ENCODE results near the gene JRKL. TPM values are rescaled to one million over a fixed set of nuclear protein-coding genes. Genes with fewer than 3 reads are reported as not detected.
"Not testable (repeated sequence)": the region's sequence is repeated elsewhere in the genome, so short reads cannot be mapped to it uniquely, and the experiment has no call there.

Gene JRKL
- total RNA-seq, 4 donors from 2014 or later: 1.1 to 210 (median 8.2) TPM

- TF ChIP-seq EP300 (IDR thresholded peaks at IDR 0.05; ENCODE audit: low read depth): no peak
- no peak for TF ChIP-seq POLR2A (IDR thresholded peaks at IDR 0.05)
- no peak for TF ChIP-seq POLR2AphosphoS5 (IDR thresholded peaks at IDR 0.05)
- TF ChIP-seq CTCF (IDR thresholded peaks at IDR 0.05): no peak
- Histone ChIP-seq H3K4me3 (no peak overlapping the region), H3K27me3 (no peaks in the 10 kb centered on the region), H3K9me3 (no peaks in the 10 kb centered on the region), H3K4me1 (no peaks in the 10 kb centered on the region), H3K36me3 (no peaks in the 10 kb centered on the region), H3K27ac (no peak overlapping the region)
- 75 to 83% methylated on average over 1 of the region's 1 CpG for WGBS, 2 donors (ENCODE audit: low coverage in 1 of 2)
- intact Hi-C loops (cut with DNase I; ENCODE audit: low total_unique reads): no loop called here
- in situ Hi-C loops (cut with MboI; ENCODE audit: low pct_ligation_motif_present in 1 of 4, low pct_unique_long_range_greater_than_20kb in 1 of 4, low sequenced_read_pairs in 3 of 4): no loop called here
- no peak for DNase-seq
These were observed 10.9 kb downstream of the JRKL start for GRCh38 chr11:96400697-96401096.

GRCh38 chr11:96411412-96411811, 21.6 kb downstream of the JRKL start:
- in situ Hi-C loops (cut with MboI; ENCODE audit: low pct_ligation_motif_present in 1 of 4, low pct_unique_long_range_greater_than_20kb in 1 of 4, low sequenced_read_pairs in 3 of 4); H3K27me3 ChIP-seq; H3K36me3 ChIP-seq; DNase-seq; H3K9me3 ChIP-seq; H3K4me1 ChIP-seq; intact Hi-C loops (cut with DNase I; ENCODE audit: low total_unique reads): not testable (repeated sequence)
- Histone ChIP-seq H3K4me3 (peak overlapping the region in 3 of 4 donors; percentile 17 to 34 (median 22)), H3K27ac (peak overlapping the region; percentile 23 to 55 (median 52))
- WGBS, 2 donors (ENCODE audit: low coverage in 1 of 2): 64 to 68% methylated on average over 4 to 18 of the region's 18 CpGs

GRCh38 chr11:96412761-96413381, 23.1 kb downstream of the JRKL start:
- in situ Hi-C loops (cut with MboI; ENCODE audit: low pct_ligation_motif_present in 1 of 4, low pct_unique_long_range_greater_than_20kb in 1 of 4, low sequenced_read_pairs in 3 of 4): no loop called here

GRCh38 chr11:96413408-96413807, 23.6 kb downstream of the JRKL start:
- DNase-seq: no peak
- in situ Hi-C loops (cut with MboI; ENCODE audit: low pct_ligation_motif_present in 1 of 4, low pct_unique_long_range_greater_than_20kb in 1 of 4, low sequenced_read_pairs in 3 of 4): no loop called here
- Histone ChIP-seq H3K27ac (no peak overlapping the region), H3K4me3 (no peak overlapping the region), H3K9me3 (no peaks in the 10 kb centered on the region), H3K4me1 (no peaks in the 10 kb centered on the region), H3K27me3 (no peaks in the 10 kb centered on the region), H3K36me3 (no peaks in the 10 kb centered on the region)
- intact Hi-C loops (cut with DNase I; ENCODE audit: low total_unique reads): no loop called here
- TF ChIP-seq EP300 (IDR thresholded peaks at IDR 0.05; ENCODE audit: low read depth) (no peak), POLR2AphosphoS5 (IDR thresholded peaks at IDR 0.05) (no peak), CTCF (IDR thresholded peaks at IDR 0.05) (no peak), POLR2A (IDR thresholded peaks at IDR 0.05) (no peak)

More at GRCh38 chr11:96412761-96413381, 23.1 kb downstream of the JRKL start:
- H3K36me3 ChIP-seq: no peaks in the 10 kb centered on the region
- no peak overlapping the region for H3K27ac ChIP-seq
- intact Hi-C loops (cut with DNase I; ENCODE audit: low total_unique reads): no loop called here
- no peaks in the 10 kb centered on the region for H3K9me3 ChIP-seq
- 80% methylated on average over 1 of the region's 1 CpG; no CpG with 5 or more reads in 1 of the 2 donors for WGBS, 2 donors (ENCODE audit: low coverage in 1 of 2)
- no peaks in the 10 kb centered on the region for H3K4me1 ChIP-seq
- TF ChIP-seq POLR2A (IDR thresholded peaks at IDR 0.05): no peak
- TF ChIP-seq EP300 (IDR thresholded peaks at IDR 0.05; ENCODE audit: low read depth): no peak
- no peak for TF ChIP-seq CTCF (IDR thresholded peaks at IDR 0.05)
- no peak for TF ChIP-seq POLR2AphosphoS5 (IDR thresholded peaks at IDR 0.05)
- no peaks in the 10 kb centered on the region for H3K27me3 ChIP-seq
- H3K4me3 ChIP-seq: no peak overlapping the region
- DNase-seq: no peak

- Histone ChIP-seq H3K4me1 (no peaks in the 10 kb centered on the region), H3K27ac (no peak overlapping the region), H3K36me3 (no peaks in the 10 kb centered on the region), H3K9me3 (no peaks in the 10 kb centered on the region), H3K4me3 (no peak overlapping the region), H3K27me3 (peaks cover 55% of the 10 kb centered on the region)
- DNase-seq: no peak
- WGBS, 2 donors (ENCODE audit: low coverage in 1 of 2): 18 to 45% methylated on average over 2 of the region's 2 CpGs
- in situ Hi-C loops (cut with MboI; ENCODE audit: low pct_ligation_motif_present in 1 of 4, low pct_unique_long_range_greater_than_20kb in 1 of 4, low sequenced_read_pairs in 3 of 4) (loop anchor here in 1 of 4 donors (25.0 kb wide), 1 partner anchor 1262 kb away; no protein-coding TSS in a partner anchor), intact Hi-C loops (cut with DNase I; ENCODE audit: low total_unique reads) (no loop called here)
- TF ChIP-seq CTCF (IDR thresholded peaks at IDR 0.05): no peak
- no peak for TF ChIP-seq POLR2A (IDR thresholded peaks at IDR 0.05)
- TF ChIP-seq EP300 (IDR thresholded peaks at IDR 0.05; ENCODE audit: low read depth): no peak
- TF ChIP-seq POLR2AphosphoS5 (IDR thresholded peaks at IDR 0.05): no peak
These were observed 34.9 kb downstream of the JRKL start for GRCh38 chr11:96424693-96425092.
